ENCODE data around the gene ICOSLG.
"Not testable (repeated sequence)": the region's sequence is repeated elsewhere in the genome, so short reads cannot be mapped to it uniquely, and the experiment has no call there.

Gene ICOSLG

DNA sequence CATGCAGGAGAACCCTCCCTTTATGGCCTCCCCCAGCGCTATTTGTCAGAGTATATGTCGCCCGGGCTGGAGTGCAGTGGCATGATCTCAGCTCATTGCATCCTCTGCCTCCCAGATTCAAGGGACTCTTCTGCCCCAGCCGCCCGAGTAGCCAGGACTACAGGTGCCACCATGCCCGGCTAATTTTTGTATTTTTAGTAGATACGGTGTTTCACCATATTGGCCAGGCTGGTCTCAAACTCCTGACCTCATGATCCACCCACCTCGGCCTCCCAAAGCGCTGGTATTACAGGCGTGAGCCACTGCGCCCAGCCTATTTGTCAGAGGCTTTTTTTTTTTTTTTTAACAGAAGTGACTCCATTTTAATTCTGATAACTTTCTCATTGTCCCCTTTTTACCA lies 40.7 kb downstream of the ICOSLG start:
- H3K4me2 ChIP-seq (ENCODE audit: insufficient read depth, low read length); H3K9ac ChIP-seq (ENCODE audit: low read depth, low read length); ATAC-seq (ENCODE audit: insufficient read depth, low read depth); H3K4me3 ChIP-seq (ENCODE audit: low read depth in 1 of 2, low read length in 2 of 2); H2AFZ ChIP-seq (ENCODE audit: low read depth, low read length); H3K79me2 ChIP-seq (ENCODE audit: insufficient read depth, low read length); DNase-seq; H4K20me1 ChIP-seq (ENCODE audit: insufficient read depth, low read length); H3K27me3 ChIP-seq (ENCODE audit: insufficient read depth, low read length, poor library complexity); H3K9me3 ChIP-seq (ENCODE audit: insufficient read depth, low read length, severe bottlenecking); H3K27ac ChIP-seq (ENCODE audit: low read length); H3K36me3 ChIP-seq (ENCODE audit: insufficient read depth, low read length); H3K4me1 ChIP-seq (ENCODE audit: insufficient read depth, low read length): not testable (repeated sequence)

DNA sequence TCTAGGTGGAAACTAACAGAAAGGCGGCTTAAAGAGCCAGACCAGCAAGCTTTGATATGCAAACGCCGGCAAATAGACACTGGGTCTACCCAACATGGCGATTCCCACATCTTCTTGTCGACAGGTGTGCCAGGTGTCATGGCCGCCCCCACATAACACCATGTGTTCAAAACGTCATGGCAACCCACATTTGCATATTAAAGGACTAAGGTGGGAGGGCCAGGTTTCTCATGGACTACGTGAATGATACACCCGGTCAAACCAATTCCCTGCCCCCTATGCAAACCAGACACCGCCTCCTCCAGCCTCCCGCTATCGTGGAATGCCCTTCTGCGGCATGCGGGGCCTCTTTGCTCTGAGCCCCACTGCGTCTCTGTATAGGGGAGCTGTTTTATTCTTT lies 41.3 kb downstream of the ICOSLG start:
- no peak for DNase-seq
- no peak overlapping the region for H3K4me2 ChIP-seq (ENCODE audit: insufficient read depth, low read length)
- no peaks in the 10 kb centered on the region for H3K4me1 ChIP-seq (ENCODE audit: insufficient read depth, low read length)

DNA sequence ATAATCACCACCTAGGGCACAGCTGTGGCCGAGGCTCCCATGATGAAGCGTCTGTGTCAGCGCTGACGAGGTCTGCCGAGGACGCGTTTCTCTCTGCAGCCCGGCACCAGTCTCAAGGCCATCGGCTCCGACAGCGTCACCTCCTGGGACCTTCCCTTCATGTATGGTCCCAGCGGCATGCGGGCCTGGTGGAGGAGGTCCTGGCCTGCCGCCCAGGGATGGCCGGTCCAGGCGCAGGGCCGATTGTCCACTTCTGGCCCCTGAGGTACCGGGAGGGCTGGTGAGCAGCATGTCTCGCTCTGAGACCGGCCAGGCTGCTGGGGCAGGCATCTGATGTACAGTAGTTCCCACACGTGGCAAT lies 43.6 kb downstream of the ICOSLG start:
- H3K79me2 ChIP-seq (ENCODE audit: insufficient read depth, low read length); ATAC-seq (ENCODE audit: insufficient read depth, low read depth); H3K27me3 ChIP-seq (ENCODE audit: insufficient read depth, low read length, poor library complexity); H3K9ac ChIP-seq (ENCODE audit: low read depth, low read length); H3K9me3 ChIP-seq (ENCODE audit: insufficient read depth, low read length, severe bottlenecking); DNase-seq; H3K4me3 ChIP-seq (ENCODE audit: low read depth in 1 of 2, low read length in 2 of 2); H4K20me1 ChIP-seq (ENCODE audit: insufficient read depth, low read length); H3K36me3 ChIP-seq (ENCODE audit: insufficient read depth, low read length); H3K4me1 ChIP-seq (ENCODE audit: insufficient read depth, low read length); H3K27ac ChIP-seq (ENCODE audit: low read length); H3K4me2 ChIP-seq (ENCODE audit: insufficient read depth, low read length); H2AFZ ChIP-seq (ENCODE audit: low read depth, low read length): not testable (repeated sequence)

More for the DNA sequence above, 41.3 kb downstream of the ICOSLG start:
- Histone ChIP-seq H3K36me3 (ENCODE audit: insufficient read depth, low read length) (no peaks in the 10 kb centered on the region), H3K27me3 (ENCODE audit: insufficient read depth, low read length, poor library complexity) (no peaks in the 10 kb centered on the region), H3K4me3 (ENCODE audit: low read depth in 1 of 2, low read length in 2 of 2) (no peak overlapping the region), H3K27ac (ENCODE audit: low read length) (no peak overlapping the region), H2AFZ (ENCODE audit: low read depth, low read length) (no peak overlapping the region), H3K79me2 (ENCODE audit: insufficient read depth, low read length) (no peaks in the 10 kb centered on the region), H3K9ac (ENCODE audit: low read depth, low read length) (no peak overlapping the region), H4K20me1 (ENCODE audit: insufficient read depth, low read length) (no peaks in the 10 kb centered on the region), H3K9me3 (ENCODE audit: insufficient read depth, low read length, severe bottlenecking) (no peaks in the 10 kb centered on the region)
- no peak for ATAC-seq (ENCODE audit: insufficient read depth, low read depth)
- no peak for TF ChIP-seq EZH2 (IDR thresholded peaks at IDR 0.05; ENCODE audit: borderline replicate concordance, low read depth, low read length, severe bottlenecking)
- TF ChIP-seq CTCF (IDR thresholded peaks at IDR 0.05; ENCODE audit: borderline replicate concordance, extremely low read depth, low read length, poor library complexity, severe bottlenecking), result no peak

DNA sequence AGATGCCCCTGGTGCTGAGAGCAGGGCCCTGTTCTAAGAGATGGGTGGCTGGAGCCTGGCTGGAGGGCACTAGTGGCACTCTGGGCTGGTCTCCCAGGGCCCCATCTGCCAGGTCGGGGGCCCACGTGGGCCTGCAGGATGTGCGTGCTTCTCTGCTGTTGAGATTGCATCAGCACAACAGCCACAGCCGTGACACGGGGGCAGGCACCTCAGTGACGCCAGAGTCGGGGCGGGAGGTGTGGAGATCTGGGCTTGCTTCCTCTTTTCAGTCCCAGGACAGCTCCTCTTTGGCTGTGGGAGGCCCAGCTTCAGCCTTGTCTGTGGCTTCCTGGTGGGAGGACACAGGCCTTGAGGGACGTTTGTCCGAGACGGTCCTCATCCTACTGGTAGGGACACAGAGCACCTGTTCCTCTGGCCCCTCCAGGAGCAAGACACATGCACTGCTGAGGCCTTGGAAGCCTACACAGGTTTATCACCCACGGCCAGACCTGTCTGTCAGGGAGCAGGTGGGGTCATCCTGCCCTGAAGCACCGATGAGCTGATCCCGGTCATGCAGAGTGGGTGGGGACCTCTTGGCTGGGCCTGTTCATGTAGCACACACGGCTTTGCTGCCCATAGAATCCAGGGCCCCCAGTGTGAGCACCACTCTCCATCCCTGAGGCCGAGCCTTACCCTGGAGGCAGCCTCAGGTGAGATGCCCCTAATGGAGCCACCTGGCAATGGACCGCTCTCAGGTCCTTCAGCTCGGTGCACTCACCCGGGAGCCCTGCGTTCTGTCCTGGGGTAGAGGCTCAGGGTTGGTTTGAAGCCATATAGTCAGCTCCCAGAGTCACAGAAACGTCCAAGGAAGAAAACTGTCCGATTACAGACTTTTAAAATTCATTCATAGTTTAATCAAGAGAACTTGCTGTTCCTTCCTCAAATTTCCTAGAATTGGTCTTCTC lies 44.3 kb downstream of the ICOSLG start:
- not testable (repeated sequence) for H3K27ac ChIP-seq (ENCODE audit: low read length); H3K4me1 ChIP-seq (ENCODE audit: insufficient read depth, low read length); H3K27me3 ChIP-seq (ENCODE audit: insufficient read depth, low read length, poor library complexity); H3K79me2 ChIP-seq (ENCODE audit: insufficient read depth, low read length); H3K36me3 ChIP-seq (ENCODE audit: insufficient read depth, low read length); ATAC-seq (ENCODE audit: insufficient read depth, low read depth); H3K4me3 ChIP-seq (ENCODE audit: low read depth in 1 of 2, low read length in 2 of 2); H3K9ac ChIP-seq (ENCODE audit: low read depth, low read length); DNase-seq; H3K9me3 ChIP-seq (ENCODE audit: insufficient read depth, low read length, severe bottlenecking); H4K20me1 ChIP-seq (ENCODE audit: insufficient read depth, low read length); H3K4me2 ChIP-seq (ENCODE audit: insufficient read depth, low read length); H2AFZ ChIP-seq (ENCODE audit: low read depth, low read length)

DNA sequence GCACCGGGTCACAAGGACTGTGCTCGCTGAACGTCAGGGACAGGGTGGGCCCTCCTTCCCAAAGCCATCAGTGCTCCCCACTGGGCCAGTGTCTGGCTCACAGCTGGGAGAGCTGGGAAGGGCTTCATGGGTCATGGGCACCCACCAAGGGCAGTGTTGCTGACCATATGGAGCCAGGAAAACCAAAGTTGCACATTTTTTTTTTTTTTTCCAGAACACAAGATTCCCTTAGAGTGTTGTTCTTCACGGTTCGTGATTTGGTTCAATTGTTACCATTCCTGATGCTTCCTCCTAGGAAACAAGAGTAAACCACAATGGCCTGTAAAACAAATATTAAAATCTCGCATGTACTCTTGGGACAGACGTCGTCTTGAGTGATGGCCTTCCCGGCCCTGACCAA lies 45.9 kb downstream of the ICOSLG start:
- DNase-seq; H3K4me3 ChIP-seq (ENCODE audit: low read depth in 1 of 2, low read length in 2 of 2); ATAC-seq (ENCODE audit: insufficient read depth, low read depth); H4K20me1 ChIP-seq (ENCODE audit: insufficient read depth, low read length); H3K27ac ChIP-seq (ENCODE audit: low read length); H3K9me3 ChIP-seq (ENCODE audit: insufficient read depth, low read length, severe bottlenecking); H2AFZ ChIP-seq (ENCODE audit: low read depth, low read length); H3K9ac ChIP-seq (ENCODE audit: low read depth, low read length); H3K4me2 ChIP-seq (ENCODE audit: insufficient read depth, low read length); H3K36me3 ChIP-seq (ENCODE audit: insufficient read depth, low read length); H3K27me3 ChIP-seq (ENCODE audit: insufficient read depth, low read length, poor library complexity); H3K4me1 ChIP-seq (ENCODE audit: insufficient read depth, low read length); H3K79me2 ChIP-seq (ENCODE audit: insufficient read depth, low read length): not testable (repeated sequence)

DNA sequence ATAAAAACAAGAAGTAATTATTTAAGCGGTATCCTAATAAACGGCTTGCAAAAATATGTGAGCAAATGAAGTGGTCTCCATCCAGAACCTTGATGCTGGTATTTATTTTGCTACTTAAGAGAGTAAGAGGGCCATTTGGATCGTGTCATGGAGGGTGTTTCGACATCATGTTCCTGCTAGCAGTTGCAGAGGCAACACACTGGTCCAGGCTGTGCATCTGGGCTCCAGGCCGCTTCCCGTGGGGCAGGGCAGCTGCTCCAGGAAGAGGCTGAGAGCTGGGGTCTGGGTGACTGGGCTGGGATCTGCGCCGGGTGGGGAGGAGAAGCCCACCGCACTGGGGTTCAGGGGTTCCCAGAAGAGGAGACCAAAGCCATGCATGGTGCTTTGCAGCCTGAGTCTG lies 46.3 kb downstream of the ICOSLG start:
- not testable (repeated sequence) for H3K4me2 ChIP-seq (ENCODE audit: insufficient read depth, low read length); H3K4me1 ChIP-seq (ENCODE audit: insufficient read depth, low read length); H3K9ac ChIP-seq (ENCODE audit: low read depth, low read length); H3K27ac ChIP-seq (ENCODE audit: low read length); H3K9me3 ChIP-seq (ENCODE audit: insufficient read depth, low read length, severe bottlenecking); H2AFZ ChIP-seq (ENCODE audit: low read depth, low read length); DNase-seq; H3K36me3 ChIP-seq (ENCODE audit: insufficient read depth, low read length); H4K20me1 ChIP-seq (ENCODE audit: insufficient read depth, low read length); H3K79me2 ChIP-seq (ENCODE audit: insufficient read depth, low read length); H3K27me3 ChIP-seq (ENCODE audit: insufficient read depth, low read length, poor library complexity); H3K4me3 ChIP-seq (ENCODE audit: low read depth in 1 of 2, low read length in 2 of 2); ATAC-seq (ENCODE audit: insufficient read depth, low read depth)

- not testable (repeated sequence) for H3K9ac ChIP-seq (ENCODE audit: low read depth, low read length); DNase-seq; H3K4me3 ChIP-seq (ENCODE audit: low read depth in 1 of 2, low read length in 2 of 2); H3K36me3 ChIP-seq (ENCODE audit: insufficient read depth, low read length); H4K20me1 ChIP-seq (ENCODE audit: insufficient read depth, low read length); H3K27me3 ChIP-seq (ENCODE audit: insufficient read depth, low read length, poor library complexity); ATAC-seq (ENCODE audit: insufficient read depth, low read depth); H3K4me1 ChIP-seq (ENCODE audit: insufficient read depth, low read length); H3K79me2 ChIP-seq (ENCODE audit: insufficient read depth, low read length); H3K27ac ChIP-seq (ENCODE audit: low read length); H3K9me3 ChIP-seq (ENCODE audit: insufficient read depth, low read length, severe bottlenecking); H3K4me2 ChIP-seq (ENCODE audit: insufficient read depth, low read length); H2AFZ ChIP-seq (ENCODE audit: low read depth, low read length)
Observed at GRCh38 chr21:44193108-44193507, 47.6 kb downstream of the ICOSLG start.

All from DND-41 (cell line).